VCaP (cell line): ENCODE data around the gene HMCES.

Experiments
- H3K27ac ChIP-seq: fragments of 450-650 bp; 2 replicates; pipeline ENCODE4 v1.5.1; 2017
- TF ChIP-seq, protein P1 (sequence below): fragments of 450-650 bp; conservative IDR thresholded peaks from 2 replicates; pipeline ENCODE4 v1.5.1; 2017; ENCODE audit warnings: mild to moderate bottlenecking, moderate library complexity

Gene HMCES

DNA sequence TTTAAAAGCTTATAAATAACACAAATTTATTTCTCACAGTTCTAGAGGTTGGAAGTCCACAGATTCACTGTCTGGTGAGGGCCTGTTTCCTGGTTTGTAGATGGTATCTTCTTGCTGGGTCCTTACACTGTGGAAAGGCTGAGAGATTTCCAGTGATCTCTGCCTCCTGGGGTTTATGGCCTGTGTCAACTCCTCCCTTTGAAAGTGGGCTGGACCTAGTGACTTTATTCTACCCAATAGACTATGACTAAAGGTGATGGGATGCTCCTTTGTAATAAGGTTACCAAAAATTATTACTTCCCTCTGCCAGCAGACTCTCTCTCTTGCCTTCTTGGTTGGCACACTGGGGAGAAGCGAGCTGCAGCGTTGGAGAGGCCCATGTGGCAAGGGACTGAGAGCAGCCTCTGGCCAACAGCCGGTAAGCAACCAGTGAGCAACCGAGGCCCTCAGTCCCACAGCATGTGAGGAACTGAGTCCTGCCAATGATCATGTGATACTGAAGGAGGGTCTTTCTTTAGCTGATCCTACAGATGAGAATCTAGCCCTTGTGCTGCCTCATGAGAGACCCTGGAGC lies 43.2 kb upstream of the HMCES start:
- TF ChIP-seq, protein P1, sequence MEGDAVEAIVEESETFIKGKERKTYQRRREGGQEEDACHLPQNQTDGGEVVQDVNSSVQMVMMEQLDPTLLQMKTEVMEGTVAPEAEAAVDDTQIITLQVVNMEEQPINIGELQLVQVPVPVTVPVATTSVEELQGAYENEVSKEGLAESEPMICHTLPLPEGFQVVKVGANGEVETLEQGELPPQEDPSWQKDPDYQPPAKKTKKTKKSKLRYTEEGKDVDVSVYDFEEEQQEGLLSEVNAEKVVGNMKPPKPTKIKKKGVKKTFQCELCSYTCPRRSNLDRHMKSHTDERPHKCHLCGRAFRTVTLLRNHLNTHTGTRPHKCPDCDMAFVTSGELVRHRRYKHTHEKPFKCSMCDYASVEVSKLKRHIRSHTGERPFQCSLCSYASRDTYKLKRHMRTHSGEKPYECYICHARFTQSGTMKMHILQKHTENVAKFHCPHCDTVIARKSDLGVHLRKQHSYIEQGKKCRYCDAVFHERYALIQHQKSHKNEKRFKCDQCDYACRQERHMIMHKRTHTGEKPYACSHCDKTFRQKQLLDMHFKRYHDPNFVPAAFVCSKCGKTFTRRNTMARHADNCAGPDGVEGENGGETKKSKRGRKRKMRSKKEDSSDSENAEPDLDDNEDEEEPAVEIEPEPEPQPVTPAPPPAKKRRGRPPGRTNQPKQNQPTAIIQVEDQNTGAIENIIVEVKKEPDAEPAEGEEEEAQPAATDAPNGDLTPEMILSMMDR = no peak
- H3K27ac ChIP-seq = no peak overlapping the region

GRCh38 chr3:129238945-129239705 lies 39.5 kb upstream of the HMCES start:
- no peak overlapping the region for H3K27ac ChIP-seq
- TF ChIP-seq, protein P1 = no peak

- TF ChIP-seq, protein P1 = no peak
- no peak overlapping the region for H3K27ac ChIP-seq
These were observed 38.7 kb upstream of the HMCES start for GRCh38 chr3:129239991-129240390.

DNA sequence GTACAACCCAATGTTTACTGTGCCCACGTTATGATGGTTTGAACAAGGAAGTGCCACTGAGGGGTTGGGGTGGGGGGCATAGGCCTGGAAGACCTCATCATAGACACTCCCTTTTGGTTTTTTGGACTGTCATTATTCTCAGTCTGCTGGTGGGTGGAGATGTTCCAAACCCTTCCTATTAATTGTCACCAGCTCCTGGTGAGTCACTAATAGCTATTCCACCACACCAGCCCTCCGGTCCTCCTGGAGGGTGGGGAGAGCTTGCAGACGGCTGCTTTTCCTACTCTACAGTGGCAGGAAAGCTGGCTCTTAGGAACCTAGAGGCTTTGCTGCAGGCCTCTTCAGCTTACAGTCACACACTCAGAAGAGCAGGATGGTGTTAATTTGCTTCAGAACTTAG lies 38.2 kb upstream of the HMCES start:
- TF ChIP-seq, protein P1 = no peak

GRCh38 chr3:129245141-129245540 lies 33.5 kb upstream of the HMCES start:
- peak overlapping the region; percentile 43 for H3K27ac ChIP-seq
- TF ChIP-seq, protein P1 = no peak

More for the DNA sequence above, 38.2 kb upstream of the HMCES start:
- H3K27ac ChIP-seq = no peak overlapping the region

DNA sequence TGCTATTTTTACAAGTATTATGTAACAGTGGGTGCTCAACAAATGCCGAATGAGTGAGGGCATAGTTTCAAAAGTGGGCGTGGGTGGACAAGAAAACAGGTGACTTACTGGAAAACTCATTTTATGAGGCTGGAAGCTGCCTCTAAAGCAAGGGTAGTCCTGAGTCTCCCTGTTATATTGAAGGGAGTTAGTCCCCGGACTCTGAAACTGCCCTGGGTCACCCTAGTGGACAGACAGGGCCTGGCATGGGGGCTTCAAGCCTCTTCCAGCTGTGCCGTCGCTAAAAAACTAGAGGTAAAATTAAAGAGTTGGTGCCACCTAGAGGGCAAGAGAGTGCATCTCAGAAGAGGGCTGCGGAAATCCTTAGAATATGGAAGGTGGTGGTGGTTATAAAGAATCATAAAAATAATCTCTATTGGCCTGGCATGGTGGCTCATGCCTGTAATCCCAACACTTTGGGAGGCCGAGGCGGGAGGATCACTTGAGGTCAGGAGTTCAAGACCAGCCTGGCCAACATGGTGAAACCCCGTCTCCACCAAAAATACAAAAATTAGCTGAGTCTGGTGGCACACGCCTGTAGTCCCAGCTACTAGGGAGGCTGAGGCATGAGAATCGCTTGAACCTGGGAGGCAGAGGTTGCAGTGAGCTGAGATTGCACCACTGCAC lies 32.9 kb upstream of the HMCES start:
- TF ChIP-seq, protein P1 = peak; percentile 94
- peak overlapping the region; percentile 43 for H3K27ac ChIP-seq

DNA sequence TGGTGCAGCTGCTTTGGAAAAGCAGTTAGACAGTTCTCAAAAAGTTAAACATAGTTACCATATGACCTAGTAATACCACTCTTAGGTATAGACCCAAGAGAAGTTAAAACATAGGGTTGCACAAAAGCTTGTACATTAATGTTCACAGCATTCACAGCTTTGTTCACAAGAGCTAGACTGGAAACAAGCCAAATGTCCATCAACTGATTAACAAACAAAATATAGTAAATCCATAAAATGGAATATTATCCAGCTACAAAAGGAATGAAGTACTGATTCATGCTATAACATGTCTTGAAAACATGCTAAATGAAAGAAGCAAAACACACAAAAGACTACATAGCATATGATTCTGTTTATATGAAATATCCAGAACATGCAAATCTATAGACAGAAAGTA lies 32.0 kb upstream of the HMCES start:
- H3K27ac ChIP-seq = no peak overlapping the region
- TF ChIP-seq, protein P1 = no peak
